ENCODE measurements around the gene SELENOO. TPM values are rescaled to one million over a fixed set of nuclear protein-coding genes. Genes with fewer than 3 reads are reported as not detected.

Gene SELENOO
- total RNA-seq, 1 experiment from 2014 or later: 27.0 TPM

GRCh38 chr22:50228366-50228765 lies 27.6 kb downstream of the SELENOO start (continued):
- TF ChIP-seq ZNF281 (CRISPR knock-in tag; IDR thresholded peaks at IDR 0.05) (no peak), CTCF (IDR thresholded peaks at IDR 0.05) (no peak), OVOL2 (CRISPR knock-in tag; IDR thresholded peaks at IDR 0.05; ENCODE audit: borderline replicate concordance) (no peak), ZMAT4 (CRISPR knock-in tag; IDR thresholded peaks at IDR 0.05) (no peak), ERG (CRISPR knock-in tag; IDR thresholded peaks at IDR 0.05) (no peak), TEAD1 (CRISPR knock-in tag; IDR thresholded peaks at IDR 0.05) (no peak), TCF7 (CRISPR knock-in tag; IDR thresholded peaks at IDR 0.05; ENCODE audit: low read depth) (no peak), ZNF425 (CRISPR knock-in tag; conservative IDR thresholded peaks at IDR 0.05) (no peak)

GRCh38 chr22:50229370-50229769 lies 28.6 kb downstream of the SELENOO start:
- peaks cover 7% of the 10 kb centered on the region; the same call in 1 of the 2 replicates for H3K36me3 Mint-ChIP-seq
- ATAC-seq (no peak), DNase-seq (ENCODE audit: low spot score) (no peak)
- POLR2A ChIA-PET: no interaction called here
- TF ChIP-seq E2F1 (CRISPR knock-in tag; IDR thresholded peaks at IDR 0.05) (no peak), ZNF317 (CRISPR knock-in tag; IDR thresholded peaks at IDR 0.05; ENCODE audit: borderline replicate concordance, low read depth) (no peak), NR1H2 (CRISPR knock-in tag; IDR thresholded peaks at IDR 0.05) (no peak)
- no peak overlapping the region for H3K27ac Mint-ChIP-seq
- CTCF ChIA-PET: interaction anchor here (3.5 kb wide), 1 partner anchor 8 kb away, joined by 15 read pairs; no protein-coding TSS in a partner anchor
- no peaks in the 10 kb centered on the region for H3K4me1 Mint-ChIP-seq
- H3K27me3 Mint-ChIP-seq (ENCODE audit: low read depth): no peaks in the 10 kb centered on the region
- no peak overlapping the region for H3K4me3 Mint-ChIP-seq
- H3K9me3 Mint-ChIP-seq: no peaks in the 10 kb centered on the region; the same call in 1 of the 2 replicates

- ChIA-PET POLR2A (no interaction called here), CTCF (interaction anchor here (0.9 to 1.2 kb wide), 2 partner anchors 8 to 265 kb away, joined by 3 to 6 read pairs; no protein-coding TSS in a partner anchor)
- no peak for DNase-seq (ENCODE audit: low spot score)
- Mint-ChIP-seq H3K36me3 (peaks cover 12% of the 10 kb centered on the region), H3K27ac (no peak overlapping the region), H3K4me1 (no peaks in the 10 kb centered on the region; the same call in 1 of the 2 replicates), H3K9me3 (peaks cover 11% of the 10 kb centered on the region), H3K4me3 (no peak overlapping the region), H3K27me3 (ENCODE audit: low read depth) (no peaks in the 10 kb centered on the region)
- TF ChIP-seq EMX1 (CRISPR knock-in tag; IDR thresholded peaks at IDR 0.05): no peak
- no peak for ATAC-seq
These were observed 31.8 kb downstream of the SELENOO start for GRCh38 chr22:50232481-50233151.

Measured in WTC11 (cell line).